GM18498 (cell line): ENCODE measurements around the gene ARHGAP24.

Experiments
- ATAC-seq: cut with Tn5 transposase; IDR thresholded peaks from one replicate; pipeline ENCODE4 v1.9.1; 2021; ENCODE audit warnings: mild to moderate bottlenecking, moderate library complexity; ENCODE audit not compliant: unreplicated experiment

ARHGAP24 gene

GRCh38 chr4:85772470-85772869 is 297.5 kb downstream of the ARHGAP24 start:
- no peak for ATAC-seq

DNA sequence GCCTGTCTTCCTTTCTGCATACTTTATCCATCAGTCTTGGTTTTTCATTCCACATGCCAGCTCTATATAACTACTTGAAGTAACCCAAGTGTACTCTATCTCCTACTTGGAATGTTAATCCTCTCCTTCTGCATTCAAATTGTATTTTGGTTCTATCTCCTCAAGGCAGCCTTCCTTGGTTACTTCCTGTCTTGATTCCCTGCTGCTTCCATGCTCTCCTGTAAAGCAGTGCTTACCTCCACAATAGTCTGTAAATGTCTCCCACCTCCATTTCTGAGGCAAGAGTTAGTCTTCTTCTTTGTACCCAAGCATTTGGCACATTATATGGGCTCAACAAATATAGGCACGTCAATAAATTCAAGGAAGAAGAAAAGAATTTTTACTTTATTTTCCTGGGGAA is 298.4 kb downstream of the ARHGAP24 start:
- no peak for ATAC-seq

- no peak for ATAC-seq
These were observed 299.1 kb downstream of the ARHGAP24 start for GRCh38 chr4:85774000-85774399.

GRCh38 chr4:85774489-85774888 is 299.5 kb downstream of the ARHGAP24 start:
- no peak for ATAC-seq

DNA sequence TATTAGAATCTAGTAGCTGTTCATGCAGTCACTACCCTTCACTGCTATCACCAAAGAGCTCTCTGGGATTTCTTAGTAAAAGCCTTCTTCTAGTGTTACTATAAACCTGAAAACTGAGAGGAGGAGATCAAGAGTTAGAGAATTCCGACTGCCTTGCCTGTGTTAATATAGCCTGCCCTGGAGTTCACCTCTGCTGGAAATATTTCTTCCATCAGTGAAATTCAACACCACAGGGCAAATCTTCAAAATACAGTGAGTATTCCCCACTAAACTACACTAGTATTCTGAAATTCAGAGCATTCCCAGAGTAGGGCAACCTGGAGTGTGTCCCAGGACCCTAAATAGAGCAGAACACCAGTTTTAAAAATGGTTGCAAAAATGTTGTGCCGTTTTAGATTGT is 301.1 kb downstream of the ARHGAP24 start:
- ATAC-seq, result no peak

- ATAC-seq, result no peak
These were observed 301.6 kb downstream of the ARHGAP24 start for GRCh38 chr4:85776579-85776978.

DNA sequence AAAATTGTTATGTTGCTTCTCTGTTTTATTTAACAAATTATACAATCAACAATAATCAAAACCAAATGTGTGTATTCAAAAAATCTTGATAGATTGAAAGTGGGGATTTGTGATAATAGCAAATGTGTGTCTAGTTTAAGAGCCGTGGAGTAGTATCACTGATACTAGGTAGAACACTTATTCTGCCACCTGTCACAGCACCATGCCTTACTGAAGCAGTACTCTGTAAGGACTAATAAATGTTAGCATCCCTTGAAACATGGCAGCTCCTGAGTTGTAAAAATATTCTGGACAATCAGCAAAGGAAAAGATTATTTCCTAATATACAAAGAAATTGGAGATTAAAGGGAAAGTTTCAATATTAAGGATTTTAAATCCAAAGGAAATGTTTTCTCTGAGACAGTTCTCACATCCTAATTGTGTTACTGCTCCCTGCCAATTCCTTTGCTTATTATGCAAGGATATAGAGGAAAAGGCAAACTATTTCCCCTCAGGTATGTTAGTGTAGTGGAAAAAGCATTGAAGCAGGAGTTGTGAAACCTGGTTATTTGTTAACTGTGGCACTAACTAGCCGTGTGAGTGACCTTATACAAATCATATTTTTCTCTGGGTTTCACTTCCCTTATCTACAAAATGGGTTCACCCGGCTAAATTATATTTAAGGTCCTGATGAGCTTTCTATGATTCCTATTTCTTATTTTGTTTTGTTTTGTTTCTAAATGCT is 303.1 kb downstream of the ARHGAP24 start:
- ATAC-seq, result peak; percentile 90

GRCh38 chr4:85778632-85779131 is 303.7 kb downstream of the ARHGAP24 start:
- ATAC-seq, result peak; percentile 86

DNA sequence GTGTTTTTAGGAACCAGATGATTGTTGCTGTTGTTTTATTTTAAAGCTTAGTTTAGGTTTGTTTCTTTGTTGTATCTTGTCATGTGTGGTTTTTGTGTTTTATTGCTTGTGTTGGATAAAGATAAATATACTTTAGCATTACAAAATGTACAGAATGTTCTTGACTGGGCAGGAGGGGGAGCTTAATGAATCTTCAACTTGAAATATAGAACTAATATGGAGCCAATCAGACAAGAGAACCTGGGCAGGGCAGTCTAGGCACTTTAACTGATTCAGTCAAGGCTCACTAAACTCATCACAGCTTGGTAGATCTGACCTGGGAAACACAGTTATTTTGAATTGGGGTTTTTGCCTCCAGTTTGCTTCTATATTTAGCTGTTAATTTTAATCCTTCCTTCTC is 304.2 kb downstream of the ARHGAP24 start:
- peak; percentile 30 for ATAC-seq

- no peak for ATAC-seq
These were observed 305.7 kb downstream of the ARHGAP24 start for GRCh38 chr4:85780664-85781063.

- no peak for ATAC-seq
These were observed 308.5 kb downstream of the ARHGAP24 start for GRCh38 chr4:85783483-85783882.

DNA sequence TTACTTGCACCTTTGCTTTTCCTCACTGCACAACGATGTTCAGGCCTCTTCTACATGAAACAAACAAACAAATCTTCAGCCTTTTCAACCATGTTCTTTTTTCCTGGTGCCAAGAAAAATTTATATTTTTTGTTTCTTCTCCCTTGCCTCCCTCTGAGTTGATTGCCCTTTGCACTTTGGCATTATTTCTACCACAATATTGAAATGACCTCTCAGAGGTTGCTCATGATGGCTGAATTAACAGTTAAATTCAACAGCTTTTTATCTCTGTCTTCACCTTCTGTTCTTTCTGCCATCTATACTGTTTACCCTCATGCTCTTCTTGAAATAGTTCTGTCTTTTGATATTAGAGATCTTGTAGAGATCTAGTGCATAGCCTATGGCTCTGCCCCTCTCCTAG is 308.9 kb downstream of the ARHGAP24 start:
- ATAC-seq, result no peak

- ATAC-seq, result no peak
These were observed 309.4 kb downstream of the ARHGAP24 start for GRCh38 chr4:85784348-85784747.

DNA sequence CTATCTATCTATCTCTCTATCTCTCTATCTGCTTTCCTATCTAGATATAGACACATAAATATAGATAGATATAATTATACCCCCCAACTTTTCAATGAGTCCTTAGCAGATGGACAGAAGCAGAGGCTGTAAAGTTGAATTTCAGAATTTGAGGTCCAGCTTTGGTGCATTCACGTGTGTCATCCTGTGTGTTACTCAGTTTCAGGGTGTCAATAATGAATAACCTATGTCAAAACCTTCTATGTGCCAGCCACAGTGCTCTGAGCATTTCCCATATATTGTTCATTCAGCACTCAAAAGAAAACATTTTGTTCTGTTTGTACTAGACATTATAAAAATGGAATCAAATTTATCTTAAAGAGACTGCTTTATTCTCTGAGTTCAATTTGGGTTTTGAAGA is 310.0 kb downstream of the ARHGAP24 start:
- peak; percentile 53 for ATAC-seq

DNA sequence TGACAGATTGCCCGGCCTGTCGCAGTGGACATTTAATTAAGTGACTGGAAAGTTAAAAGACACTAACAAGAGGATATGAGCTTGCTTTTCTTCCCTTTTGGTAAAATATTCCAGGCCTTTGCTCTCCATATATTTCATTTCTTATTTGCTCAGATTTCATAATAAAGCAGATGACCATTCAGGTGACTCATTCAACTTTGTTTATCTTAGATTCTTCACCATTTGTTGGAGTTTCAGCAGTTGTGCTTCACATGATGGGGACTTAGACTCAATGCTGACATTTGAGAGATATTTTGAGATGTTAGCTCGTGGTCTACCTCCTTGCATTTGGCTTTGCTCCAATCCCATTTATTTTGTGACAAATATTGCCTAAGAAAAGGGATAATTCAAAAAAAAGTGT is 312.2 kb downstream of the ARHGAP24 start:
- ATAC-seq, result no peak

GRCh38 chr4:85788604-85789003 is 313.7 kb downstream of the ARHGAP24 start:
- ATAC-seq, result no peak

DNA sequence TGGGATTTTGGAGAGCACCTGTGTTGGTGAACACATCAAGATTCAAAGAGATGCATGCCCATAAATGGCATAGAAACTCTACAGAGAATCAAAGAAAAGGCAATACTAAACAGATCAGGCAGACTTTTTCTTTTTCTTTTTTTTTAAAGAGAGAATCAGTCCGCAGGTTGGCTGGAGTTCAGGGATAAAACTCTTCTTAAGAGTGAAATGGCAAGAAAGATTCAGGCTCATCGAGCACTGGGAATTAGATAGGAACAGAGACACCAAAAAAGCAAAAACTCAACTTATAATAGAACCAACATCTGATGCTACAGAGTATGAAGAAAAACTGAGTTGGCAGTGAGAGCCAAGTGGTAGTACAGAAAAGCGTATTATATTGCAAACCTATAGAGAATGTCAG is 314.3 kb downstream of the ARHGAP24 start:
- ATAC-seq, result no peak

GRCh38 chr4:85790582-85790981 is 315.6 kb downstream of the ARHGAP24 start:
- no peak for ATAC-seq

DNA sequence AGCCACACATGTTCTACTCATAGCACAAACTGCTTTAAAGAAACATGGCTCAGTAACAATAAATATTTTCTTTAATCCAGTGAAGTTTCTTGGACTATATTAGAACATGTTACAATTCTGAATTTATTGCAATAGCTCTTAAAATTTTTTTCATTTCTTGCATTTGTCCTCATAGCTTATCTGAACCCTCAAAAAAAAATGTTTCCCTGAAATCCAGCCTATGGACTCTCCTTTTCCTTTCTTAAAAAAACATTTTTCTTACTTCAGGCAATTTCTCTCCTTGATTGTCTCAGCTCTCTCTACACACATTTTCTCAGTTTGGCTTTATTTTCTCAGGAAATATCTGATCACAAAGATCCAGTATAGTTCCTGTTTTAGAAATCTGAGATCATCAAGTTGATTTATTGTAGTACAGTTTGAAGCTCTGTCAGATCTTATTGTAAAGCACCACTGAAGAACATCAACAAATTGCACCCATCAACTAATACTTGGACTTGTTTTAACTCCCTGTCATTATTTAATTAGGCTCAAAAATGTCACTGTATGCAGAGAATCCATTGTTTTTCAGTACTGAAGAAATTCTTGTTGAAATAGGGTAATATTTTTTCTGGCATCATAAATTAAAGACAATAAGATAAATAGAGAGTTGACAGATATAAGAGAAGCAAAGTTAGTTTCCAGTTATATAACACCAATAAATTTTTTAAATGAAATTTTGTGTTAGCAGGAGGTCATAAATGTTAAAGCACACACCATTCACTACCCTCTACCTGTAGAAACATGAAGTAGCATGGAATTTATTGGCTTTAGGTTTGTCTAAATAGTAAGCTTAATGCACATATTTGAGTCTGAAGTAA is 317.7 kb downstream of the ARHGAP24 start:
- ATAC-seq, result no peak

DNA sequence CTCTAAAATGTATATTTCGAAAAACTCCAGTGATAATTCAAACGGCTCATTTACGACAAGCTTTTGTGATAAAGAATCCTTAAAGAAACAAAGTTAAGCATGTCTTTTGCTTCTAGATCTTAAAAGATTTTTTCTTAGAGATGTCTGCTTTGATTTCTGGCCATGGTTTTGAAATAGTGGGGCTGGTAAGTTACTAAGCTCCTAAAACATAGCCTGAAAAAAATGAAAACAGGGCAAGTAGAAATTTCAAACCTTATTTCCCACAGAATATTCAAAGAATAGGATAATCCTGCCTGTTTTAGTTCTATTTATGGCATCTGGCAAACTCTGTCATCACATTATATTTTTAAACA is 318.3 kb downstream of the ARHGAP24 start:
- ATAC-seq, result no peak

DNA sequence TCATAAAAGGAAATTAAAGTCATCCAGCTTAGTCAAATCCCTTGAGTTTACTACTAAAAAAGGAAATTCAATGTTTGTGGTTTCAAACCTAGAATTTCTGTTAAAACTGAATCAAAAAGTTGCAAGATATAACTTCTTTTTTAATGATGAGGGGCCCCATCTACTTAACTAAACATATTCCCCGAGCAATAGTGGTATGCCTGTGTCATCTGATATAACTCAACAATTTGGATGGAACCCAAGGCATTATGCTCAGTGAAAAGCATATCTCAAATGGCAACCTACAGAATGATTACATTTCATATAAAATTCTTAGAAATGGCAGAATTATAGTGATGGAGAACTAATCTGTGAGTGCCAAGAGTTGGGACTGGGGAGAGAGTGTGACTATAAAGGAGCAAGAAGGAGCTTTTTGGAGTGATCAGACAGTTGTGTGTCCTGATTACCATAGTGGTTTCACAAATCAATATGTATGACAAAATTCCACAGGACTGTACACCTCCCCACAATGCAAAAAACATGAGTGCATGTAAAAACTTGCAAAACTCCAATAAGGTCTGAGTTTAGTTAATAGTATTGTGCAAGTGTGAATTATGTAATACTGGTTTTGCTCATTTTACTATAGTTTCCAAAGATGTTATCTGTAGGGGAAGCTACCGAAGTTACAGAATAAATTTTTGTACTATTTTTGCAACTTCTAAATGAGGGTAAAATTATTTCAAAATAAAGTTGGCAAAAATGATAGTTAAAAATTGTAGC is 323.2 kb downstream of the ARHGAP24 start:
- ATAC-seq, result no peak
